ENCODE results near the gene CD300E. TPM values are rescaled to one million over a fixed set of nuclear protein-coding genes. Genes with fewer than 3 reads are reported as not detected.

CD300E gene
- total RNA-seq (2014; rRNA removed; shearing (Covaris generic)): not detected in 2 replicates

GRCh38 chr17:74623693-74624093 lies at the start of gene CD300E:
Gene CD300E (minus strand): TSS chr17:74623738. CDS start chr17:74623621, 117 bp downstream.

GRCh38 chr17:74592087-74592990 lies 31.2 kb downstream of the CD300E start, which contains the start of gene CD300LD:
Gene CD300LD (minus strand): TSS chr17:74592283. CDS start chr17:74592202, 81 bp downstream.

GRCh38 chr17:74567397-74567796 lies 56.1 kb downstream of the CD300E start, which contains the start of gene CD300H:
Gene CD300H (minus strand): TSS chr17:74567509.

Other genes starting within 250 kb of the CD300E start
- 0.74 and 1.3 TPM in 2 replicates for gene GPRC5C, start 191.7 kb downstream of the CD300E start, total RNA-seq (2014; rRNA removed; shearing (Covaris generic))
- not detected in 2 replicates for gene CD300A, start 157.1 kb downstream of the CD300E start, total RNA-seq (2014; rRNA removed; shearing (Covaris generic))
- not detected in 2 replicates for gene CD300LB, start 92.3 kb downstream of the CD300E start, total RNA-seq (2014; rRNA removed; shearing (Covaris generic))
- gene CD300C, start 77.6 kb downstream of the CD300E start, total RNA-seq (2014; rRNA removed; shearing (Covaris generic)): not detected in 2 replicates
- not detected in 2 replicates for gene CD300H, start 56.2 kb downstream of the CD300E start, total RNA-seq (2014; rRNA removed; shearing (Covaris generic))
- not detected in 2 replicates for gene CD300LD, start 31.5 kb downstream of the CD300E start, total RNA-seq (2014; rRNA removed; shearing (Covaris generic))
- not detected in 2 replicates for gene CD300LF, start 89.2 kb upstream of the CD300E start, total RNA-seq (2014; rRNA removed; shearing (Covaris generic))
- 0.04 TPM in 1 of 2 replicates, not detected in the other for gene RAB37, start 113.5 kb upstream of the CD300E start, total RNA-seq (2014; rRNA removed; shearing (Covaris generic))
- gene NHERF1, start 124.9 kb upstream of the CD300E start, total RNA-seq (2014; rRNA removed; shearing (Covaris generic)): 19.8 and 25.8 TPM in 2 replicates
- gene NAT9, start 152.6 kb upstream of the CD300E start, total RNA-seq (2014; rRNA removed; shearing (Covaris generic)): 44.6 and 47.7 TPM in 2 replicates
- gene GRIN2C, start 236.1 kb upstream of the CD300E start, total RNA-seq (2014; rRNA removed; shearing (Covaris generic)): not detected in 2 replicates
- gene FDXR, start 249.3 kb upstream of the CD300E start, total RNA-seq (2014; rRNA removed; shearing (Covaris generic)): 18.9 and 21.4 TPM in 2 replicates

Data from A375 (cell line).